Measurements from ENCODE around the gene JPT2.
A peak's percentile ranks its signal among the peaks of the same experiment; 100 is the strongest.

Gene JPT2, protein sequence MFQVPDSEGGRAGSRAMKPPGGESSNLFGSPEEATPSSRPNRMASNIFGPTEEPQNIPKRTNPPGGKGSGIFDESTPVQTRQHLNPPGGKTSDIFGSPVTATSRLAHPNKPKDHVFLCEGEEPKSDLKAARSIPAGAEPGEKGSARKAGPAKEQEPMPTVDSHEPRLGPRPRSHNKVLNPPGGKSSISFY

DNA sequence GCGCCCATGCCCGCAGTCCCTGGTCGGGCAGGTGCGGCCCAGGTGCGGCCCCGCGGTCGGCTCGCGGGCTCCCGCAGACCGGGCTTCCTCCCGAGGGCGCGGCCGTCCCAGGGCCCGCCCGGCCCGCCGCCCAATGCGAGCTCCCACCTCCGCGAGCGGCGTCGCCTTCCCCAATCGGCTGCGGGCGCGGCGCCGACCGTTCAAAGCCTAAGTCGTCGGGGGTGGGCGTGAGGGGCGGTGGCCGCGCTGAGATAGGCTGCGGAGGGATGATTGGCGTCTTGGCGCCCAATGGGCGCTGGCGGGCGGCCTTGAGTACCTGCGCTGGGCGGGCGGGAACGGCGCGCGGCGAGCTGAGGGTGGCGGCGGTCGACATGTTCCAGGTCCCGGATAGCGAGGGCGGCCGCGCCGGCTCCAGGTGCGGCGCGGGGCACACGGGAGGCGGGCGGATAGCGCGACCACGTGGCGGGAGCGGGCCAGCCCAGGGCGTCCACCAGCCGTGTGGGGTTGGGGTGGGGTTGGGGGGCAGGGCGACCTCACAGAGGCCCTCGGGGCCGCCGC is at the start of gene JPT2:
JPT2 (plus strand) TSS at position 338 of the 558 bp plus-strand sequence; CDS start at position 372, 34 bp downstream.
- peak; percentile 94 for FAIRE-seq
- peak; percentile 98 for DNase-seq (ENCODE audit: insufficient read length, low spot score)

DNA sequence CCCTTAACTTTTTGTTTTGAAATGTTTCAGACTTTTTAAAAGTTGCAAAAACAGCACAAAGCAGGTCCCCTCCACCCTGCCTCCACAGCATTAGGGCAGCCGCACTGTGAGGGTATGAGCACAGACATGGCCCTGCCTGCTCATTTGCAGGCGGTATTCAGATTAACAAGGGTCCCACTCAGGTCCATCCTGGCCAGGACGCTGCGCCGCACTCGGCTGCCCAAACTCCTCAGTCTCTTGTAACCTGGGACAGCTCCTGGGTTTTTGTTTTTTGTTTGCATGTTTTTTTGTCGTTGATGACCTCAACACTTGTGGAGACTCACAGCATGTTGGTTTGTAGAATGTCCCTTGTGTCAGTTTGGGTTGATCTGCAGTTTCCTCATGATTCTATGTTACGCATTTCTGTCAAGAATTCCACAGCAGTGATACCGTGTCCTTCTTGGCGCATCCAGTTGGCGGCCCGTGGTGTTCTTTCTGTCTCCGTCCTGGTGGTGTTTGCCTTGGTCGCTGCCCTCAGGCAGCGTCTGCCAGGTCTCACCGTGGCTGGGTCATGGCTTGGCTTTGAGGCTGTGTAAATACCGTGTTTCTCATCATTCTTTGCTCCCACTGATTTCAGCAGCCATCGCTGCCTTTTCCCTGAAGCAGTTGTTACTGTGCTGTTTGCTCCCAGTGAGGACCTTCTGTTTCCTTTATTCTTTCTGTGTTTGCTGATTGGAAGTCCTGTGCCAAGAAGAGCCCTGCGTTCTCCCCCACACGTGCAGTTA is 47.4 kb upstream of the JPT2 start:
- DNase-seq (ENCODE audit: insufficient read length, low spot score) (no peak), FAIRE-seq (no peak)

DNA sequence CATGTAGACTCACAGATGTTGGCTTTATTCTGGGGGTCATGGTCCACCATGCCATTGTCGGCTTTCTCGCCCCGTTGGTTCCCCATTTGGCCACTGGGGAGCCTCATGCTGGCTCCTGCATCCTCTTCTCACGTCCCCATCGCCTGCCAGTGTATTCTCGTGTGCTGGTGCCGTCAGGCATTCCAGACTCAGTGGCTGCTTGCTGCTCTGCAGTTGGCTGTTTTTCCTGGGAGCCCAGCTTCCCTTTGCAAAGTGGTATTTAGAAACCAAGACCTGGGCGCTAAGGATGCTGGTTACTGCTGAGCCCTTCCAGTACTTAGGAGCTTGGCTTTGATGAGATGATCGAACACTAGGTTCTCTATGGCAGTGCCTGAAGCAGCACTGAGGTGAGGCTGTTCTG is 46.8 kb upstream of the JPT2 start:
- FAIRE-seq, result no peak
- DNase-seq (ENCODE audit: insufficient read length, low spot score), result no peak

DNA sequence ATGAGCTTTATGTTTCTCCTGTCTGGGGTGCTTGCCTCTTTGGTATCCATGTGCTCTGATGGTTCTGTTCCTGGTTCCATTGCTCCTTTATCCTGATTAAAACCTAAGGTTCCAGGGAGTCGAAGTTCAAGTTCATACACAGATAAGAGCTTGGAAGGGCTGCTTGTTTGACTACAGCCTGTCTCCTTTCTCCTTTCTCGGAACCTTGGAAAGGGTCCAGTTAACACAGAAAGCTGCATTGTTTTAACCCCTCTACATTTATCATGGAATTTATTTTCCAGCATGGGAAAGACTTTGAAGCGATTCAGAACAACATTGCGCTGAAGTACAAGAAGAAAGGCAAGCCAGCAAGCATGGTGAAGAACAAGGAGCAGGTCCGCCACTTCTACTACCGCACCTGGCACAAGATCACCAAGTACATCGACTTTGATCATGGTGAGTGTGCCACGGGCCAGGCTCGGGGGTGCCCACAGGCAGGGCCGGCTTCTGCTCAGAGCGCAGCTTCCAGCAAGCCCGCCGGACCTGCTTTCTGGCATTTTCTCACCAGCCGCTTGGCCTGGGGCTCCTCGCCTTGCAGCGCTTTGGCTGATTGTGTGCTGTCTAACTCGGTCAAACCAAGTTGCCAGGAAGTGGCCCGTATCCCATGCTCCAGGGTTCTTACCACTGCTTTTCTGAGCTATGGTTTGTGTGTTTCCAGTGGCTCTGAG is 46.0 kb upstream of the JPT2 start:
- no peak for DNase-seq (ENCODE audit: insufficient read length, low spot score)
- no peak for FAIRE-seq

DNA sequence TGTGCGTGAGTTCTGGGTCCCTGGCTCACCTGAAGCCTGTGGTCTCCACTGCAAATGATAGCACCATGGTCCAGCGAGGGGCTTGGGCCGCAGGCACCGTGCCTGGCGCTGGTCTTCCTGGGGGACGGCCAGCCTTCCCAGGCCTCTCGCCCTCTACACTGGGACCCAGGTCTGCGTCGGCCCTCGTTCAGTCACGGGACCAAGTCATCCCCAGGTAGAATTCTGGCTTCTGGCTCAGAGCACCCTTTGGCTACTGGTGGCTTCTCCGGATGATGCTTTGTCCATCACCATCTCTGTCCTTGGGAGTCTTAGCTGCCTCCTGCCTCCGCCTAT is 45.5 kb upstream of the JPT2 start:
- DNase-seq (ENCODE audit: insufficient read length, low spot score) (no peak), FAIRE-seq (no peak)

DNA sequence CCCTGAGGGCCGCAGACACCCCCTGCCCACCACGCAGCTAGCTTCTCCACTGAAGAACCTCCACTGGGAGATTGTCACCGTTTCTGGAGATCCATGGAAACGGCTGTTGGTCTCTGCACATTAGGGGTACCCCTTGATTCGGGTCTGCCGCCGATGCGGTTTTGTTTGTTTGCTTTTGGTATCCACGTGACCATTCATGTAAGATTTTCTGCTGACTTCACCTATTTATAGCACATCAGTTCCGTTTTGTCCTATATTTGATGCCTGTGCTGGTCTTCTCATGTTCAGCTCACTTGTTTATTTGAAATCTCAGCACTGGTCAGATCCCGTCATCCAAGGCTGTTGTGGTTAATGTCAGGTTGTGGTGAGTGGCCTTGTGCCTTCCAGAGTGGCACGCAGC is 44.8 kb upstream of the JPT2 start:
- no peak for DNase-seq (ENCODE audit: insufficient read length, low spot score)

DNA sequence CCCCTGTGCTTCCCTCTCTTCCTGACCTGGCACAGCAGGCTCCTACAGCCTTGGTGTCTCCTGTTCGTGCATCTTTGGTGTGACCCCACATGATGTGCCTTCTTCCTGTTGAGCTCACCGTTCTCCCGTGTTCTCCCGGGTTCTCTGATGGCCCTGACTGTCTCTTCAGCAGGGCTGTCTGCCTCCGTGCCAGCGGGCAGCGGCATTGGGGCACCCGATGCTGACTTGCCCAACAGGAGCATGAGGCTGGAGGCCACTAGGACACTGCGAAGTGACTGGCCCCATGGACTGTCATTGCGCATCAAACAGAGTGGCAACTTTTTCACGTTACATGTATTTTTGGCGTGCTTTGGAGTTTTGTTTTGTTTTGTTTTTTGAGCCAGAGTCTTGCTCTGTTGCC is 43.5 kb upstream of the JPT2 start:
- FAIRE-seq (no peak), DNase-seq (ENCODE audit: insufficient read length, low spot score) (no peak)

More for the DNA sequence above, 44.8 kb upstream of the JPT2 start:
- FAIRE-seq, result no peak

DNA sequence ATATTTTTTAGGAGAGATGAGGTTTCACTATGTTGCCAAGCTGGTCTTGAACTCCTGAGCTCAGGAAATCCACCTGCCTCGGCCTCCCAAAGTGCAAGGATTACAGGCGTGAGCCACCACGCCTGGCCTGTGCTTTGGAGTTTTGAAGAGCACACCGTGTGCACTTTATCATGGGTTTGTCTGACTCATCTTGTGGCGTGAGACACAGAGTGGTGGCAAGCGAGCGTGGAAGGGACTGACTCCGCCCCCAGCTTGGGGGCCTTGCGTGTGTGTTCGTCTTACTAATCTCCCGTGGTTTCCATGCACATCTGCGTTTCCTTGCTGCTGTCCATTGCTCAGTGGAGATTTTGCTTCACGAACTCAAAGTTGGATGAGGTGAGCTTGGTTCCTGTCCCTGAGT is 43.0 kb upstream of the JPT2 start:
- no peak for FAIRE-seq

DNA sequence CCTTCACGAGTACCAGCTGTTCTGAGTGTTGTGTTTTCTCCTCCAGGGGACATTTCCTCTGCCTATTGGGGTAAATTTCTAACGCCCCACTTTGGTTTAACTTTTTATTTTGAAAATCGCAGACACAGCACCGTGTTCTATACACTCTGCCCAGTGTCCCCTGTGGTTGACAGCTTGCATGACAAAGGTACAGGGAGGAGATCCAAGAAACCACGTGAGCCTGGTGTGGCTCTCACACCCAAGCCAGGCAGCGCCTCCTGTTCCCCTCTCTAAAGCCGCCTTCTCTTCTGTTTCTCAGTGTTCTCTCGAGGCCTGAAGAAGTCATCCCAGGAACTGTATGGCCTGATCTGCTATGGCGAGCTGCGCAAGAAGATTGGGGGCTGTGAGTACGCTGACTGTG is 40.6 kb upstream of the JPT2 start:
- no peak for FAIRE-seq

More for the DNA sequence above, 43.0 kb upstream of the JPT2 start:
- DNase-seq (ENCODE audit: insufficient read length, low spot score), result no peak

DNA sequence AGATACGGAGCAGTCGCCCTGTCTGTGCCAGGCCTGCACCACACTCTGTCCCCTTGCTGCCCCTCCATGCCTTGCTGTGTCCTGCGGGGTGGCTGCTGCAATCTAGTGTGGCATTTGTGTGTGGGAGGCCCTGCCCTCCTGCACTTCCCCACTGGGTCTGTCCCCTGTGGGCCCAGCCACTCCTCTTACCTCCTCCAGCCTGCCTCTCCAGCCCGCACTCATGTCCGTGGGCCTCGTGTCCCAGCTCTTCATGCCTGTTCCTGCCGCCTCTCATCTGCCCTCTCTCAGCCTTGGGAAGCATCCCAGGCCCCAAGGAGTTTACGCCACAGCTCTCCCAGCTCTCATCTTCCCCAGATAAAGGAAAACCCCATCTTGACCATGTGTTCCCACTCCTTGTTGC is 39.3 kb upstream of the JPT2 start:
- FAIRE-seq, result no peak
- DNase-seq (ENCODE audit: insufficient read length, low spot score), result no peak

More for the DNA sequence above, 40.6 kb upstream of the JPT2 start:
- DNase-seq (ENCODE audit: insufficient read length, low spot score), result no peak

DNA sequence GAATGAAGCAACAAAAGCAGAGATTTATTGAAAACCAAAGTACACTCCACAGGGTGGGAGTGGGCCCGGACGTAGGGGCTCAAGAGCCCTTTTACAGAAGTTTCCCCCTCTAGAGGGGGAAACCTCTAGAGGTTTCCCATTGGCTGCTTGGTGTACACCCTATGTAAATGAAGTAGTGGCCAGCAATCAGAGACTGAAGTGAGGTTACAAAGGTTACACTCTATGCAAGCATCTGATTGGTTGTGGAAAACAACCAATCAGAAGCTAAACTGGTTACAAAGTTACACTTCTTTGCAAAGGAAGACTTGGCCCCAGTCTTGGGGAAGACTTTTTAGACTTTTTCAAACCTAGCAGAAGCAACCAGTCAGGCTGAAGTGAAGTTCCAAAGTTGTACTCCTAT is 38.8 kb upstream of the JPT2 start:
- DNase-seq (ENCODE audit: insufficient read length, low spot score) (no peak), FAIRE-seq (no peak)

DNA sequence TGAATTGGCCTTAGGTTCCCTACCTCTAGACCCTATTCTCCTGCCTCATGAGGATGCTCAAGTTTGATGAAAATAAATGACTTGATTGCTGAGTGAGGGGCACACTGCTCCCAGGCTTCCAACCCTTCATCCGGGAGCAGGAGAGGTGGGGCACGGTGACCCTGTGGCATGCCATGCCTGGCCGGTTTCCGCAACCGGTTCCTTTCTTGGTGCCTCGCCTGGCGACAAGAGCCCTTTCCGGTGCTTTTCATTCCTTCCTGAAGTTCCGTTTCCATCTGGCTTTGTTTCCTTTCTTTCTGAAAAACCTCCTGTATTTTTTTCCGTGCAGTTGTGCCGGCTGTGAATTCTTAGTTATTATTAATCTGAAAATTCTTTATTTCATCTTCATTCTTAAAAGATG is 38.2 kb upstream of the JPT2 start:
- DNase-seq (ENCODE audit: insufficient read length, low spot score) (no peak), FAIRE-seq (no peak)

DNA sequence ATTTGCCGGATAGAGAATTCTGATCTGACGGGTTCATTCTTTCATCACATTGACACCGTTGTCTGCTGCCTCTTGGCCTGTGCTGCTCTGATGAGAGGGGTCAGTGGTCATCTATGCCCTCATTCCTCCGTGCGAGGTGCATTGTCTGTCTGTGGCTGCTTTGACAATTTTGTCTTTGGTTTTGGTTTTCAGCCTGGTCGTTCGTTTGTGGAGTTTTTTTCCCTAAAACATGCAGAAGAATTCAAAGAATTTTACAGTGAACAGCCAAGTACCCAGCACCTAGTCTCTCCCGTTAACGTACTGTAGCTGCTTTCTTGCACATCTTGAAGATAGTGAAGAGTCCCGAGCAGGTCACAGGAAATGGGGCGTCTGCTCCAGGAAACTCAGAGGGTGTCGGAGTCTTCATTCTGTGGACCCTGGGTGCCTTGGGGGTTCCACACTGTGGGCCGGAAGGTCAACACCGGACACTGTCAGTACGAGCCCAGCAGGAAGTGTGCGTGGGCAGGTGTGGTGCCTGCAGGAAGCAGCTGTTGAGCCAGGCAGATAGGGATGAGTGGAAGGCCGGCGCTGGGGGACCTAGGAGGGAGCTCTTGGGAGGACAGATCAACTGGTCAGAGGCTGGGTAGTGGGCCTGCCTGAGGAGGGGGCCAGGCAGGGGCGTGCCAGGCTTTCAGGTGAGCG is 37.7 kb upstream of the JPT2 start:
- DNase-seq (ENCODE audit: insufficient read length, low spot score), result no peak
- no peak for FAIRE-seq

DNA sequence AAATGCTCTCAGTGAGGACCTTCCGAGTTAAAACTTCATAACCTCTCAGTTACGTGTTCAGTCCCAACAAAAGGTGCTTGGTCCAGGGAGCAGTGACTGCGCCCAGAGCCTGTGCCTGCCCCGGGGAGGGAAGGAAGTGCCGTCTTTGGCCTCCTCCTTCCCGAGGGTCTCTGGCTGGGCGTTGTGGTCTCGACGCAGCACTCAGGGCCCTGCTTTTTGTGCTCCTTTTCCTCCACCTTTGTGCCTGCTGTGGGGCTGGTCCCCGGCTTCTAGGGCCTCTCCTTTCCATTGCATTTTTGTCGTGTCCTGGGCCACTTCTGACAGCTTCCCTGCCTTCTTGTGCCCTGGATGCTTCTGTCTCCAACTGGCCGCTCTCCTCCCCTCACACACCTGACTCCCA is 36.8 kb upstream of the JPT2 start:
- no peak for FAIRE-seq
- no peak for DNase-seq (ENCODE audit: insufficient read length, low spot score)

DNA sequence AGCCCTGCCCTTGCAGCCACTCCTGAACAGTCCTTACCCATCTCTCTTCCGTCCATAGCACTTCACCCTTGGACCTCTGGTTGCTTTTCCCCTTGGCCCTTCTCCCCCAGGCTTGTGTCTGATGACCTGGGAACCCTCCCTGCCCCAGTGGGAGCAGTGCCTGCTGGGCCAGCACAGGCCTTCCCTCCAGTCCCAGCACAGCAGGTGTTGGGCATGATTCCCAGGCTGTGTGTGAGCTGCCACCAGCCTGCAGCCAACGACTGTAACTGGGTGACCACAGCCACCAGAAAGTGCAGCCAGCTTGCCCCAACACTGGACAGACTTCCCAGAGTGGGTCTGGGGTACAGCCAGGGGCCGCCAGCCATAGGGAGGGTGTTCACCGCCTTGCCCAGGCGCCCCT is 35.9 kb upstream of the JPT2 start:
- FAIRE-seq, result no peak
- no peak for DNase-seq (ENCODE audit: insufficient read length, low spot score)

DNA sequence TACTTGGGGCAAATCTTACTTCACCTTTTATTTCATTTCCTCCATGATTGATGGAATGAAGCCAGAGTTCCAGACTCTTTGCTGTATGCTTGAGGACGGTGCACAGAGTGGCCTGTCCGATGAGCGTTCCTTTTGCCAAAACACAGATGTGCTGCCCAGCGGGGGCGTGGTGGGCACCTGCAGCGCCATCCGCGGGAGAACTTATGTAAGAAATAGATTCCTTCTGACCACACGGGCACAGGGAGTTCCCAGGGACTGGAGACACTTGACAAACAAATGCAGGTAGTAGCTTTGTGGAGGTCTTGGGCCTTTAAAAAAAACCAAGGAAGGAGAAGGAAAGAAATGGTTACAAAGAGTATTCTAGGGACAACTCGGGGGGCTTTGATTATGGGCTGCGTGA is 35.3 kb upstream of the JPT2 start:
- FAIRE-seq (no peak), DNase-seq (ENCODE audit: insufficient read length, low spot score) (no peak)

DNA sequence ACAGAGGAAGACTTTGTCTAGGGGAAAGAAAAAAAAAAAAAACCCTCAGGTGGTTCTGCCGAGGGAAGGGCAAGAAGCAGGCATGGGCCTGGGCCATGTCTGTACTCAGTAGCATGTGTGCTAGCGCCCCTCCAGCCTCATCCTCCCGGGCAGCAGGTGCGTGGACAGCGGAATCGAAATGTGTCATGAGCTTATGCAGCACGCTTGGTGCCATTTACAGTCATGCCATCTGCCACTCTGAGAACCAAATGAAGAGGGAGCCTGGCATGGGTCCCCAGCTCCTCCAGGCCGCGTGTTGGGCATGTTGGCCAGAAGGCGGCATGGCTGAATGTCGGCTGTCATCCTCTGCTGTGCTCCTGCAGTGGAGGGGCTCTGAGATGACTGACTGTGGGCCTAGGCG is 34.6 kb upstream of the JPT2 start:
- FAIRE-seq (no peak), DNase-seq (ENCODE audit: insufficient read length, low spot score) (no peak)

DNA sequence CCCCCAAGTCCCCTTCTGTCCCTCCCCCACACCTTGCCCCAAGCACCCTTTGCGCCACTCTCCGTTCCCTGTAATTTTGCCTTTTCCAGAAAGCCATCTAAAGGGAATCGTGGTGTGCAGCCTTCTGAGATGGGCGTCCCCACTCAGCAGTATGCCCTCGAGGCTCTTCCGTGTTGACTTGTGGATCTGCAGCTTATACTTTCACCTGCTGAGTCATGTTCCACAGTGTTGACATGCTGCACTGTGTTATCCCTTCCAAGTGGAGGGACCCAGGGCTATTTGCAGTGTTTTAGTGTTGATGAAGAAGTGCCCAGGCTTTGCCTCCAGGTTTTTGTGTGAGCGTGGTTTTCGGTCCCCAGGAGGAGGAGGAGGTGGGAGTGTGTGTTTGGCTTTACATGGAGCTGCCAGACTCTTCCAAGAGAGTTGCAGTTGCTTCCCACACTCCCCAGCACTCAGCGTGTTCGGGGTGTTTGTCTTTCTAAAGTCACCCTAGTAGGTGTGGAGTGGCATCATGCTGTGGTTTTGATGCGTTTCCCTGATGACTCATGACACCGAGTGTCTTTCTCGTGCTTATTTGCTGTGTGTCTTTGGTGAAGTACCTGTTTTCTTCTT is 32.1 kb upstream of the JPT2 start:
- DNase-seq (ENCODE audit: insufficient read length, low spot score), result no peak
- no peak for FAIRE-seq

DNA sequence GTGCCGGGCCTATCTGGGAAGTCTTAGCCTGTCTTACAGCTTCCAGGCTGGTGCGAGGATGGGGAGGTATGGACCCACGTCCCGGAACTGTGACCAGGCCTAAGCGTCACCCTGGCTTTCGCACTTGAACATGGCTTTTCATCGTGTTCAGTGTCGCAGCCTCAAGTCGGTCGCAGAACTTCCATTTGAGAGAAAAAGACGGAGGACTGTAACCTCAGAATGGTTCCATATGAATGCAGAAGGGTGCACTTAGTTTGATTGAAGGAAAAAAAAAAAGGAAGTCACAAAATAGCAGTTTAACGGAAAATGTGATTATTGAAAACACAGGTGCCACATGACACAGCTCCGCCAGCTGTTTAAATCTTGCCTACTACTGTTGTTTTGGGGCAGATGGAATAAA is 30.2 kb upstream of the JPT2 start:
- DNase-seq (ENCODE audit: insufficient read length, low spot score) (no peak), FAIRE-seq (no peak)

DNA sequence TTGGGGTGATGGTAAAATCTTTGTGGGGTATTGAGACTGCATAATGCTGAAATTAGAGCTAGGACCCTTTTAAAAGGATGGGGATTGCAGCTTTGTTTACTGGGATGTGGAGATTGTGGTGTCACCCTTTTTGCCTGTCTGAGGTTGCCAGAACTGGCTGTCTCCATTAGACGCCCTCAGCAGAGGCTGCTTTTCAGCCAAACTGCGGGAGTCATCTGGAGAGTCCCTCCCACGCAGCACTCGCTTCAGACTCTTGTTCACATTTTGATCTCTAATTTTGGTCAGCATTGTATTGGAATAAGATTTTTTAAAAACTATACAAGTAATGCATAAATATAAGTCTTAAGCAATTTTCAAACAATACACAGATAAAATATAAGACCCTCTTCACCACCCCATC is 27.9 kb upstream of the JPT2 start:
- FAIRE-seq (no peak), DNase-seq (ENCODE audit: insufficient read length, low spot score) (no peak)

All from HTR-8/SVneo (cell line).